Suprapubic skin (tissue), 3 donors: ENCODE results near the gene RPL28.

ENCODE experiments used
- POLR2A ChIP-seq, 2 donors: fragments of 450-650 bp; IDR thresholded peaks; one replicate each; pipeline ENCODE4 v1.6.1; 2017; ENCODE audit warnings: antibody characterized with exemption in 2 of 2, mild to moderate bottlenecking in 2 of 2, moderate library complexity in 2 of 2
- TF ChIP-seq, protein P1 (sequence below), 2 donors: fragments of 200-600 bp in 1 of 2; fragments of 450-650 bp in 1 of 2; sonication (generic) in 1 of 2; IDR thresholded peaks; one replicate each; pipeline ENCODE4 v1.5.1; 2016 to 2019; ENCODE audit warnings: antibody characterized with exemption in 2 of 2, mild to moderate bottlenecking in 1 of 2, moderate library complexity in 1 of 2

DNA sequence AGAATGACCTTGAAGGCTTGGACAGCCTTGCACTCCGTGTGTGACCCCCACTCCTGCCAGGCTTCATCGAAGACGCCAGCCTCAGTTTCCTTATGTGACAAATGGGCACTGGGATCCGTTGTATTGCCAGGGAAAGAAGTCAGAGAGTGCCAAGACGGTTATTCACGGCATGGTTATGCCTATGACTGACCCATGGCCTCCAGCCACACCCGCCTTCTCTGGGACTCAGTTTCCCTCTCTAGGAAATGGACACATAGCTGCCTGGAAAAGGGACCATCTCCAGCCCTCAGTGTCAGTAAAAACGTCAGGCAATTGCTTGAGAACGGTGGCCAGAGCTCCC lies 22.8 kb downstream of the RPL28 start:
- TF ChIP-seq, protein P1, sequence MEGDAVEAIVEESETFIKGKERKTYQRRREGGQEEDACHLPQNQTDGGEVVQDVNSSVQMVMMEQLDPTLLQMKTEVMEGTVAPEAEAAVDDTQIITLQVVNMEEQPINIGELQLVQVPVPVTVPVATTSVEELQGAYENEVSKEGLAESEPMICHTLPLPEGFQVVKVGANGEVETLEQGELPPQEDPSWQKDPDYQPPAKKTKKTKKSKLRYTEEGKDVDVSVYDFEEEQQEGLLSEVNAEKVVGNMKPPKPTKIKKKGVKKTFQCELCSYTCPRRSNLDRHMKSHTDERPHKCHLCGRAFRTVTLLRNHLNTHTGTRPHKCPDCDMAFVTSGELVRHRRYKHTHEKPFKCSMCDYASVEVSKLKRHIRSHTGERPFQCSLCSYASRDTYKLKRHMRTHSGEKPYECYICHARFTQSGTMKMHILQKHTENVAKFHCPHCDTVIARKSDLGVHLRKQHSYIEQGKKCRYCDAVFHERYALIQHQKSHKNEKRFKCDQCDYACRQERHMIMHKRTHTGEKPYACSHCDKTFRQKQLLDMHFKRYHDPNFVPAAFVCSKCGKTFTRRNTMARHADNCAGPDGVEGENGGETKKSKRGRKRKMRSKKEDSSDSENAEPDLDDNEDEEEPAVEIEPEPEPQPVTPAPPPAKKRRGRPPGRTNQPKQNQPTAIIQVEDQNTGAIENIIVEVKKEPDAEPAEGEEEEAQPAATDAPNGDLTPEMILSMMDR (IDR thresholded peaks at IDR 0.05), result no peak
- no peak for TF ChIP-seq POLR2A (IDR thresholded peaks at IDR 0.05)
